ENCODE results near the gene CCDC183. TPM values are rescaled to one million over a fixed set of nuclear protein-coding genes. Genes with fewer than 3 reads are reported as not detected.
"Not testable (repeated sequence)": the region's sequence is repeated elsewhere in the genome, so short reads cannot be mapped to it uniquely, and the experiment has no call there.

CCDC183 gene
- polyA plus RNA-seq, 1 donor (not counting 4 experiments of a cell fraction or from before 2014, with no cell fraction given) = 0.03 TPM

DNA sequence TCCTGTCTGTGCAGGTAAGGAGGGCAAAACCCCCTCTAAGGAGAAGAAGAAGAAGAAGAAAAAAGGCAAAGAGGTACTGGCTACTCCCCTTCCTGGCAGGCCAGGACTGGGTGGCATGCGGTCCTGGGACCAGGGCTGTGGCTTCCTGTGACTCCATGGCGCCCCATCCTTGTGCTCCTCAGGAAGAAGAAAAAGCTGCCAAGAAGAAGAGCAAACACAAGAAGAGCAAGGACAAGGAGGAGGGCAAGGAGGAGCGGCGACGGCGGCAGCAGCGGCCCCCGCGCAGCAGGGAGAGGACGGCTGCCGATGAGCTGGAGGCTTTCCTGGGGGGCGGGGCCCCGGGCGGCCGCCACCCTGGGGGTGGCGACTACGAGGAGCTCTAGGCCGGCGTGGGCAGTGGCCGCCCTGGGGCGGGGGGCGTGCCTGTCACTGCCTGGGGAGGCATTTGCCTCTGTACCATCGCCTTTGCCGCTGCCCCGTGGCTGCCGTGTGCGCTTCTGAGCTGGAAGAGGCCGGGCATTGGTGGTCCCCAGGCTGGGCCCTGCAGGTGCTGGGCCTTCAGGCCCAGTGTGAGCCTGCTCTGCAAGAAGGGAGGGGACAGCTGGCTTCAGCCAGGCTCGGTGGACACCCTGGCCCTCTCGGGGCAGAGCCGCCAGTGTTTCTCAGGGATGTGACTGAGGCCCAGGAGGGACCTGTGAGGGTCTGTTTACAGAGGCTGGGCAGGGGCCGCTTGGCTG, 44.2 kb downstream of the CCDC183 start:
- H3K4me3 ChIP-seq (ENCODE audit: control insufficient read depth in 2 of 3, extremely low read depth in 1 of 3, insufficient read depth in 2 of 3, low read depth in 1 of 3, low read length in 3 of 3) = no peak overlapping the region
- peaks cover 0 to 11% of the 10 kb centered on the region in 2 experiments for H3K36me3 ChIP-seq (ENCODE audit: control insufficient read depth in 2 of 2, extremely low read depth in 1 of 2, insufficient read depth in 2 of 2, low read length in 2 of 2)
- no peaks in the 10 kb centered on the region for H3K9me1 ChIP-seq (ENCODE audit: control insufficient read depth, extremely low read depth, insufficient read depth, low read length)
- no peak overlapping the region for H3K4me2 ChIP-seq (ENCODE audit: control insufficient read depth, extremely low read depth, insufficient read depth, low read depth, low read length)
- peaks cover 9% of the 10 kb centered on the region for H3K4me1 ChIP-seq (ENCODE audit: control insufficient read depth, extremely low read depth, insufficient read depth, low read length)
- DNase-seq (ENCODE audit: low read depth, low spot score) (no peak), FAIRE-seq (no peak)
- H4K20me1 ChIP-seq (ENCODE audit: control insufficient read depth, extremely low read depth, insufficient read depth, low read length) = no peaks in the 10 kb centered on the region
- H3K27ac ChIP-seq (ENCODE audit: control insufficient read depth, insufficient read depth, low read length) = no peak overlapping the region
- H3K9ac ChIP-seq (ENCODE audit: control insufficient read depth, extremely low read depth, insufficient read depth, low read length) = no peak overlapping the region
- H3K9me3 ChIP-seq (ENCODE audit: control insufficient read depth, low read depth, low read length) = no peaks in the 10 kb centered on the region
- H2AFZ ChIP-seq (ENCODE audit: control insufficient read depth, low read length) = no peak overlapping the region
- H3K79me2 ChIP-seq (ENCODE audit: control insufficient read depth, insufficient read depth, low read length) = no peaks in the 10 kb centered on the region
- dilution Hi-C loops (cut with MboI; ENCODE audit: extremely low pct_ligation_motif_present, low sequenced_read_pairs) = no loop called here
- no peak for TF ChIP-seq EZH2 (IDR thresholded peaks at IDR 0.05; ENCODE audit: low read length)
- TF ChIP-seq, protein P1, sequence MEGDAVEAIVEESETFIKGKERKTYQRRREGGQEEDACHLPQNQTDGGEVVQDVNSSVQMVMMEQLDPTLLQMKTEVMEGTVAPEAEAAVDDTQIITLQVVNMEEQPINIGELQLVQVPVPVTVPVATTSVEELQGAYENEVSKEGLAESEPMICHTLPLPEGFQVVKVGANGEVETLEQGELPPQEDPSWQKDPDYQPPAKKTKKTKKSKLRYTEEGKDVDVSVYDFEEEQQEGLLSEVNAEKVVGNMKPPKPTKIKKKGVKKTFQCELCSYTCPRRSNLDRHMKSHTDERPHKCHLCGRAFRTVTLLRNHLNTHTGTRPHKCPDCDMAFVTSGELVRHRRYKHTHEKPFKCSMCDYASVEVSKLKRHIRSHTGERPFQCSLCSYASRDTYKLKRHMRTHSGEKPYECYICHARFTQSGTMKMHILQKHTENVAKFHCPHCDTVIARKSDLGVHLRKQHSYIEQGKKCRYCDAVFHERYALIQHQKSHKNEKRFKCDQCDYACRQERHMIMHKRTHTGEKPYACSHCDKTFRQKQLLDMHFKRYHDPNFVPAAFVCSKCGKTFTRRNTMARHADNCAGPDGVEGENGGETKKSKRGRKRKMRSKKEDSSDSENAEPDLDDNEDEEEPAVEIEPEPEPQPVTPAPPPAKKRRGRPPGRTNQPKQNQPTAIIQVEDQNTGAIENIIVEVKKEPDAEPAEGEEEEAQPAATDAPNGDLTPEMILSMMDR (optimal IDR thresholded peaks at IDR 0.05 in 1 of 3, IDR thresholded peaks at IDR 0.05 in 1 of 3, conservative IDR thresholded peaks at IDR 0.05 in 1 of 3; ENCODE audit: extremely low read depth in 1 of 3, insufficient read depth in 2 of 3, low read length in 3 of 3) = no peak
- H3K27me3 ChIP-seq (ENCODE audit: control insufficient read depth, extremely low read depth, insufficient read depth, low read length) = peaks cover 13% of the 10 kb centered on the region

GRCh38 chr9:136840877-136841645, 44.9 kb downstream of the CCDC183 start:
- no peak for DNase-seq (ENCODE audit: low read depth, low spot score)
- dilution Hi-C loops (cut with MboI; ENCODE audit: extremely low pct_ligation_motif_present, low sequenced_read_pairs) = no loop called here
- no peak for FAIRE-seq

DNA sequence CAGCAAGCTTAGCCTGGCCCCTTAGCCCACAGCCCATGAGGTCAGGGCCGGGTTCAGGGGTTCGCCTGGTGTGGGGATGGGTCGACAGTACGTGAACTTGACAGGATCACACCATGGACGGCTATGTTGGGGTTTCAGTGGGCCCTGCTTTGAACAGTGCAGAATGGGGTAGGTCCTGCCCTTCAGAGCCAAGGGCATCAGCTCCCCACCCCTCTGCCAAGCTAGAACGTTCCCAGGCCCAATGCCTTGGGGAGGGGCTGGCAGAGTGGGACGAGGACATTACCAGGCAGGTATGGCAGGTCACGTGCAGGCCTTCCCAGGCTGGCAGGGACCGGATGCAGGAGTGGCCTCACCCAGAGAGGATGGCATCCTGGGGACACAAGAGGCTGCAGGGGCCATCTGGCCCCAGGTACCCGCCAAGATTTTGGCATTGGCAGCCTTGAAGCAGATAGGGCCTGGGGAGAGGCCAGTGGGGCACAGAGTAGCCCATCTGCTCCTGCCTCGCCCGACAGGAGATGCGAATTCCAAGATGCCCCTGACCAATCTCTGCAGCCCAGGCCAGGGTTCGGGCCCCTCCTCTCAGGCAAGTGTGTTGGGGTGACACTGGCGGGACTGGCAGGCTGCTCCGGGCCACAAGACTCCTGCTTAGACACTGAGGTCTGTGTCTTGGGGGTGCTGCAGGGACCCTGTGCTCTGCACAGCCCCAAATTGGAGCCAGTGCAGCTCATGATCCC, 45.7 kb downstream of the CCDC183 start:
- H3K27ac ChIP-seq (ENCODE audit: control insufficient read depth, insufficient read depth, low read length); H3K79me2 ChIP-seq (ENCODE audit: control insufficient read depth, insufficient read depth, low read length); H3K36me3 ChIP-seq (ENCODE audit: control insufficient read depth in 2 of 2, extremely low read depth in 1 of 2, insufficient read depth in 2 of 2, low read length in 2 of 2); H4K20me1 ChIP-seq (ENCODE audit: control insufficient read depth, extremely low read depth, insufficient read depth, low read length); DNase-seq (ENCODE audit: low read depth, low spot score); H3K9me3 ChIP-seq (ENCODE audit: control insufficient read depth, low read depth, low read length); dilution Hi-C loops (cut with MboI; ENCODE audit: extremely low pct_ligation_motif_present, low sequenced_read_pairs); H3K9ac ChIP-seq (ENCODE audit: control insufficient read depth, extremely low read depth, insufficient read depth, low read length); H3K4me3 ChIP-seq (ENCODE audit: control insufficient read depth in 2 of 3, extremely low read depth in 1 of 3, insufficient read depth in 2 of 3, low read depth in 1 of 3, low read length in 3 of 3); FAIRE-seq; H3K9me1 ChIP-seq (ENCODE audit: control insufficient read depth, extremely low read depth, insufficient read depth, low read length); H2AFZ ChIP-seq (ENCODE audit: control insufficient read depth, low read length); H3K4me1 ChIP-seq (ENCODE audit: control insufficient read depth, extremely low read depth, insufficient read depth, low read length): not testable (repeated sequence)
- peak overlapping the region; percentile 70 for H3K4me2 ChIP-seq (ENCODE audit: control insufficient read depth, extremely low read depth, insufficient read depth, low read depth, low read length)
- H3K27me3 ChIP-seq (ENCODE audit: control insufficient read depth, extremely low read depth, insufficient read depth, low read length) = peaks cover 28% of the 10 kb centered on the region

More at GRCh38 chr9:136840877-136841645, 44.9 kb downstream of the CCDC183 start:
- no peak overlapping the region for H3K9ac ChIP-seq (ENCODE audit: control insufficient read depth, extremely low read depth, insufficient read depth, low read length)
- H4K20me1 ChIP-seq (ENCODE audit: control insufficient read depth, extremely low read depth, insufficient read depth, low read length) = no peaks in the 10 kb centered on the region
- H3K27ac ChIP-seq (ENCODE audit: control insufficient read depth, insufficient read depth, low read length) = no peak overlapping the region
- H3K4me3 ChIP-seq (ENCODE audit: control insufficient read depth in 2 of 3, extremely low read depth in 1 of 3, insufficient read depth in 2 of 3, low read depth in 1 of 3, low read length in 3 of 3) = no peak overlapping the region
- no peaks in the 10 kb centered on the region for H3K9me3 ChIP-seq (ENCODE audit: control insufficient read depth, low read depth, low read length)
- no peak overlapping the region for H2AFZ ChIP-seq (ENCODE audit: control insufficient read depth, low read length)
- H3K9me1 ChIP-seq (ENCODE audit: control insufficient read depth, extremely low read depth, insufficient read depth, low read length) = no peaks in the 10 kb centered on the region
- peaks cover 9% of the 10 kb centered on the region for H3K4me1 ChIP-seq (ENCODE audit: control insufficient read depth, extremely low read depth, insufficient read depth, low read length)
- no peak overlapping the region for H3K4me2 ChIP-seq (ENCODE audit: control insufficient read depth, extremely low read depth, insufficient read depth, low read depth, low read length)
- H3K27me3 ChIP-seq (ENCODE audit: control insufficient read depth, extremely low read depth, insufficient read depth, low read length) = peaks cover 21% of the 10 kb centered on the region
- H3K79me2 ChIP-seq (ENCODE audit: control insufficient read depth, insufficient read depth, low read length) = no peaks in the 10 kb centered on the region
- peaks cover 0 to 9% of the 10 kb centered on the region in 2 experiments for H3K36me3 ChIP-seq (ENCODE audit: control insufficient read depth in 2 of 2, extremely low read depth in 1 of 2, insufficient read depth in 2 of 2, low read length in 2 of 2)
- TF ChIP-seq, protein P1 (optimal IDR thresholded peaks at IDR 0.05 in 1 of 3, IDR thresholded peaks at IDR 0.05 in 1 of 3, conservative IDR thresholded peaks at IDR 0.05 in 1 of 3; ENCODE audit: extremely low read depth in 1 of 3, insufficient read depth in 2 of 3, low read length in 3 of 3) = no peak
- TF ChIP-seq EZH2 (IDR thresholded peaks at IDR 0.05; ENCODE audit: low read length) = no peak
